H9 (cell line): Measurements from ENCODE around the gene KMT2B. TPM values are rescaled to one million over a fixed set of nuclear protein-coding genes. Genes with fewer than 3 reads are reported as not detected.
A peak's percentile ranks its signal among the peaks of the same experiment; 100 is the strongest.

Source experiments
- DNase-seq: peaks from one replicate; pipeline ENCODE4 v3.0.0-alpha.2; 2017
- H2AFZ ChIP-seq: one replicate; pipeline ENCODE4 v1.6.1; 2013; ENCODE audit warnings: mild to moderate bottlenecking, low read length, control low read depth, moderate library complexity
- H2AK5ac ChIP-seq: 2 replicates; pipeline ENCODE4 v1.6.1; 2013; ENCODE audit warnings: low read length, control low read depth, mixed read lengths; ENCODE audit not compliant: insufficient read length
- H2BK120ac ChIP-seq: one replicate; pipeline ENCODE4 v1.6.1; 2013; ENCODE audit warnings: low read depth, mild to moderate bottlenecking, low read length, control low read depth, inconsistent platforms; ENCODE audit not compliant: poor library complexity, severe bottlenecking
- H2BK12ac ChIP-seq: 2 replicates; pipeline ENCODE4 v1.6.1; 2013; ENCODE audit warnings: low read length, control low read depth, mixed read lengths, low read depth; ENCODE audit not compliant: insufficient read length
- H2BK15ac ChIP-seq: 2 replicates; pipeline ENCODE4 v1.6.1; 2013; ENCODE audit warnings: low read depth, low read length, control low read depth
- H2BK20ac ChIP-seq: one replicate; pipeline ENCODE4 v1.6.1; 2013; ENCODE audit warnings: low read depth, mild to moderate bottlenecking, low read length, control low read depth, inconsistent platforms; ENCODE audit not compliant: poor library complexity, severe bottlenecking
- H2BK5ac ChIP-seq: 2 replicates; pipeline ENCODE4 v1.6.1; 2013; ENCODE audit warnings: low read length, control low read depth, mixed read lengths; ENCODE audit not compliant: insufficient read length
- H3K14ac ChIP-seq: 2 replicates; pipeline ENCODE4 v1.6.1; 2013; ENCODE audit warnings: low read length, control low read depth; ENCODE audit not compliant: insufficient read depth
- H3K18ac ChIP-seq: 2 replicates; pipeline ENCODE4 v1.6.1; 2013; ENCODE audit warnings: low read depth, mild to moderate bottlenecking, mixed read lengths, low read length, control low read depth; ENCODE audit not compliant: insufficient read length
- H3K23ac ChIP-seq: 2 replicates; pipeline ENCODE4 v1.6.1; 2013; ENCODE audit warnings: low read length, control low read depth, mixed read lengths, low read depth; ENCODE audit not compliant: insufficient read length
- H3K23me2 ChIP-seq: 2 replicates; pipeline ENCODE4 v1.6.1; 2013; ENCODE audit warnings: low read depth, mild to moderate bottlenecking, mixed read lengths, low read length, control low read depth; ENCODE audit not compliant: insufficient read length, poor library complexity, severe bottlenecking
- H3K27ac ChIP-seq: 2 replicates; pipeline ENCODE4 v1.5.1; 2013; ENCODE audit warnings: low read length, control low read depth, mixed read lengths, low read depth; ENCODE audit not compliant: insufficient read length
- H3K27me3 ChIP-seq: 2 replicates; pipeline ENCODE4 v1.6.1; 2013; ENCODE audit warnings: low read length, control low read depth, inconsistent platforms; ENCODE audit not compliant: insufficient read depth
- H3K4ac ChIP-seq: 2 replicates; pipeline ENCODE4 v1.6.1; 2013; ENCODE audit warnings: low read depth, mild to moderate bottlenecking, control low read depth, inconsistent platforms, low read length, moderate library complexity
- H3K4me1 ChIP-seq: 2 replicates; pipeline ENCODE4 v1.6.1; 2013; ENCODE audit warnings: low read length, control low read depth, inconsistent platforms; ENCODE audit not compliant: insufficient read depth
- H3K4me2 ChIP-seq: 2 replicates; pipeline ENCODE4 v1.6.1; 2013; ENCODE audit warnings: low read length, control low read depth, mixed read lengths; ENCODE audit not compliant: insufficient read length, insufficient read depth
- H3K56ac ChIP-seq: 2 replicates; pipeline ENCODE4 v1.6.1; 2013; ENCODE audit warnings: low read depth, mild to moderate bottlenecking, mixed read lengths, low read length, control low read depth; ENCODE audit not compliant: insufficient read length
- H3K79me1 ChIP-seq: 2 replicates; pipeline ENCODE4 v1.6.1; 2013; ENCODE audit warnings: low read depth, mild to moderate bottlenecking, moderate library complexity, low read length, control low read depth, inconsistent platforms; ENCODE audit not compliant: insufficient read depth, poor library complexity, severe bottlenecking
- H3K79me2 ChIP-seq: 2 replicates; pipeline ENCODE4 v1.6.1; 2013; ENCODE audit warnings: low read length, control low read depth, inconsistent platforms; ENCODE audit not compliant: insufficient read depth
- H3K9ac ChIP-seq: 2 replicates; pipeline ENCODE4 v1.6.1; 2013; ENCODE audit warnings: low read length, control low read depth, mixed read lengths; ENCODE audit not compliant: insufficient read length; ENCODE audit errors: extremely low read depth
- H3K9me3 ChIP-seq: one replicate; pipeline ENCODE4 v1.6.1; 2013; ENCODE audit warnings: low read depth, low read length, inconsistent platforms; ENCODE audit not compliant: control insufficient read depth
- H3T11ph ChIP-seq: one replicate; pipeline ENCODE4 v1.6.1; 2013; ENCODE audit warnings: mild to moderate bottlenecking, low read length, control low read depth, inconsistent platforms
- H4K20me1 ChIP-seq: one replicate; pipeline ENCODE4 v1.6.1; 2013; ENCODE audit not compliant: control insufficient read depth, insufficient read length, insufficient read depth
- H4K5ac ChIP-seq: 2 replicates; pipeline ENCODE4 v1.6.1; 2013; ENCODE audit warnings: low read depth, mild to moderate bottlenecking, mixed read lengths, low read length, control low read depth; ENCODE audit not compliant: insufficient read length
- H4K8ac ChIP-seq: replicated peaks from 2 replicates; pipeline ENCODE4 v1.6.1; 2013; ENCODE audit warnings: low read length, control low read depth, mixed read lengths, low read depth; ENCODE audit not compliant: insufficient read length
- H4K91ac ChIP-seq: 2 replicates; pipeline ENCODE4 v1.6.1; 2013; ENCODE audit warnings: low read depth, mild to moderate bottlenecking, moderate library complexity, mixed read lengths, low read length, control low read depth; ENCODE audit not compliant: insufficient read length
- H3K27ac Mint-ChIP-seq, 3 experiments: 2 replicates in 2 of 3; 3 replicates in 1 of 3; pipeline ENCODE4 v1.8.0; 2020 to 2021; ENCODE audit warnings: mixed read lengths in 3 of 3, mild to moderate bottlenecking in 1 of 3, moderate library complexity in 1 of 3
- H3K27me3 Mint-ChIP-seq: 2 replicates; pipeline ENCODE4 v1.8.0; 2021; ENCODE audit warnings: low read depth, mild to moderate bottlenecking, moderate library complexity, mixed read lengths
- H3K36me3 Mint-ChIP-seq, 3 experiments: 2 replicates in 2 of 3; 3 replicates in 1 of 3; pipeline ENCODE4 v1.8.0; 2020 to 2021; ENCODE audit warnings: low read depth in 3 of 3, mixed read lengths in 3 of 3; ENCODE audit not compliant: insufficient read depth in 1 of 3
- H3K4me1 Mint-ChIP-seq, 2 experiments: 2 replicates each; pipeline ENCODE4 v1.8.0; 2020; ENCODE audit warnings: mixed read lengths in 2 of 2
- H3K4me3 Mint-ChIP-seq, 2 experiments: 2 replicates in 1 of 2; 3 replicates in 1 of 2; pipeline ENCODE4 v1.8.0; 2020 to 2021; ENCODE audit warnings: mild to moderate bottlenecking in 2 of 2, mixed read lengths in 2 of 2, moderate library complexity in 1 of 2
- H3K9me3 Mint-ChIP-seq, 2 experiments: 2 replicates in 1 of 2; 3 replicates in 1 of 2; pipeline ENCODE4 v1.8.0; 2020; ENCODE audit warnings: mild to moderate bottlenecking in 2 of 2, mixed read lengths in 2 of 2, moderate library complexity in 1 of 2
- WGBS: extraction: QIAGEN DNeasy Blood & Tissue Kit; methylation state at CpG from one replicate; pipeline ENCODE4 v1.1.7; 2013; ENCODE audit warnings: missing lambda C conversion rate, low lambda C conversion rate, mixed read lengths; ENCODE audit not compliant: insufficient read length; ENCODE audit errors: extremely low coverage; 5-methylcytosine and 5-hydroxymethylcytosine counted together
- total RNA-seq: library from RNA; stranded (reverse); gene quantifications from 2 replicates; pipeline ENCODE4 v1.2.1, GENCODE V29; 2021
- TF ChIP-seq, protein P1 (sequence below): fragments of 200-600 bp; sonication (generic); conservative IDR thresholded peaks from 3 replicates; pipeline ENCODE4 v1.8.0; 2021; ENCODE audit warnings: antibody characterized with exemption, mild to moderate bottlenecking

The KMT2B gene
- total RNA-seq, 1 experiment from 2014 or later = 47.7 TPM

DNA sequence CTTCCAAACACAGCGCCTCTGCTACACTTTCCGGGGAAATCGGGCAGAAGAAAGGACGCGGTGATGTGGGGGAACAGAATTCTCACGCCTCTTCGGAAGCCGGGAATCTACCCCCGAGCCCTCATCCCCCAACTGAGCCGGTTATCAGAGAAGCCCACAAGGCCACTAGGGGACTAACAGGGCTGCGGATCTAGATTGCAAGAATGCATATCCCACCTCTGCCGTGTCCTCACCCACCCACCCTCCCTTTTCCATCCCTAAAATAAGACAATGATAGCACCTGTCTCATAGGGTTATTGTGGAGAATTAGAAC, 23.4 kb downstream of the KMT2B start:
- Histone ChIP-seq H3K9me3 (no peaks in the 10 kb centered on the region), H3K23me2 (peaks cover 17% of the 10 kb centered on the region), H3T11ph (no peak overlapping the region), H2BK20ac (no peak overlapping the region), H4K20me1 (no peaks in the 10 kb centered on the region), H3K18ac (no peak overlapping the region), H4K91ac (no peak overlapping the region), H3K79me2 (no peaks in the 10 kb centered on the region), H2BK12ac (no peak overlapping the region), H3K79me1 (no peaks in the 10 kb centered on the region), H2BK120ac (no peak overlapping the region), H2BK15ac (no peak overlapping the region), H2BK5ac (no peak overlapping the region), H3K9ac (peak overlapping the region; percentile 11), H3K27me3 (no peaks in the 10 kb centered on the region), H3K14ac (peak overlapping the region; percentile 25; the same call in 1 of the 2 replicates), H4K5ac (no peak overlapping the region), H3K4ac (no peak overlapping the region), H3K23ac (no peak overlapping the region), H2AK5ac (no peak overlapping the region), H2AFZ (no peak overlapping the region), H4K8ac (no peak overlapping the region), H3K56ac (no peak overlapping the region), H3K4me1 (peaks cover 1% of the 10 kb centered on the region; the same call in 1 of the 2 replicates), H3K4me2 (peak overlapping the region; percentile 58), H3K27ac (no peak overlapping the region)
- H3K4me1 Mint-ChIP-seq = peaks cover 16 to 26% of the 10 kb centered on the region in 2 experiments
- peak overlapping the region; percentile 93 to 99 (median 97) for H3K27ac Mint-ChIP-seq
- H3K9me3 Mint-ChIP-seq = no peaks in the 10 kb centered on the region
- peak overlapping the region; percentile 71 to 90 for H3K4me3 Mint-ChIP-seq
- TF ChIP-seq, protein P1, sequence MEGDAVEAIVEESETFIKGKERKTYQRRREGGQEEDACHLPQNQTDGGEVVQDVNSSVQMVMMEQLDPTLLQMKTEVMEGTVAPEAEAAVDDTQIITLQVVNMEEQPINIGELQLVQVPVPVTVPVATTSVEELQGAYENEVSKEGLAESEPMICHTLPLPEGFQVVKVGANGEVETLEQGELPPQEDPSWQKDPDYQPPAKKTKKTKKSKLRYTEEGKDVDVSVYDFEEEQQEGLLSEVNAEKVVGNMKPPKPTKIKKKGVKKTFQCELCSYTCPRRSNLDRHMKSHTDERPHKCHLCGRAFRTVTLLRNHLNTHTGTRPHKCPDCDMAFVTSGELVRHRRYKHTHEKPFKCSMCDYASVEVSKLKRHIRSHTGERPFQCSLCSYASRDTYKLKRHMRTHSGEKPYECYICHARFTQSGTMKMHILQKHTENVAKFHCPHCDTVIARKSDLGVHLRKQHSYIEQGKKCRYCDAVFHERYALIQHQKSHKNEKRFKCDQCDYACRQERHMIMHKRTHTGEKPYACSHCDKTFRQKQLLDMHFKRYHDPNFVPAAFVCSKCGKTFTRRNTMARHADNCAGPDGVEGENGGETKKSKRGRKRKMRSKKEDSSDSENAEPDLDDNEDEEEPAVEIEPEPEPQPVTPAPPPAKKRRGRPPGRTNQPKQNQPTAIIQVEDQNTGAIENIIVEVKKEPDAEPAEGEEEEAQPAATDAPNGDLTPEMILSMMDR = peak; percentile 57; the same call in 2 of the 3 replicates
- no peaks in the 10 kb centered on the region for H3K27me3 Mint-ChIP-seq
- WGBS = no CpG with 5 or more reads among the region's 12 CpGs
- H3K36me3 Mint-ChIP-seq = peaks cover 23 to 36% (median 28%) of the 10 kb centered on the region in 3 experiments; a peak in 6 of 7 replicates
- no peak for DNase-seq
